Measurements from ENCODE around the gene TDP1. TPM values are rescaled to one million over a fixed set of nuclear protein-coding genes. Genes with fewer than 3 reads are reported as not detected.

Gene TDP1
- total and polyA plus RNA-seq, 4 donors = 3.3 to 10.6 (median 4.2) TPM

DNA sequence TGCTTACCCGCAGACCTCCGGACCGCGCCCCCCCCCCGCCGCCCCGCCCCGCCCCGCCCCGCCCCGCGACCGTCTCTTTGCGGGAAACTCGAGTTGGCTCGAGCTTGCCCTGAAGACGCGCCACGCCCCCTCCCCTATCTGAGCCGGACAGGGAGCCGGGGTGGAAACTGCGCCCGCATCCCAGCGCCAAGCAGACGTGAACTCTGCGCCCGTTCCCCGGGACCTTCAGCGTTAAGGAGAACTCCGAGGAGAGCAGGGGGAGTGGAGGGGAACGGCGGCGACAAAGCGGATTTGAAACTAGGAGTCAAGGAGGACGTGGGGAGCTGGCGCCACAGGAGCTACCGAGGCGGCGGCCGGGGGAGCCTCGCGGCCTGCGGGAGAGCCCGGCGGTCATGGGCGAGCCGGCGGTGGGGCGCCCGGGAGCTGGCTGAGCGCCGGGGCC is 106.0 kb downstream of the TDP1 start, which contains the start of gene KCNK13:
KCNK13 (plus strand) TSS at position 310 of the 442 bp plus-strand sequence. CDS start 212 bp downstream, outside the sequence.
- no peak for TF ChIP-seq NR2F2 (IDR thresholded peaks at IDR 0.05)
- no peak for TF ChIP-seq YY1 (IDR thresholded peaks at IDR 0.05)
- no peak for TF ChIP-seq HNF4G (IDR thresholded peaks at IDR 0.05)
- TF ChIP-seq GABPA (IDR thresholded peaks at IDR 0.05 in 1 of 2, conservative IDR thresholded peaks at IDR 0.05 in 1 of 2) = no peak
- Histone ChIP-seq H3K9ac (ENCODE audit: low read depth in 1 of 2, low read length in 2 of 2) (no peak within 1 kb of the TSS), H3K4me3 (ENCODE audit: low read depth in 1 of 3, low read length in 3 of 3) (peak within 1 kb of the TSS in 2 of 3 donors; percentile 47 to 57), H3K9me3 (ENCODE audit: control insufficient read depth in 4 of 4, low read length in 3 of 4) (no peaks in the 10 kb centered on the region), H3K4me1 (ENCODE audit: control insufficient read depth in 4 of 4, insufficient read depth in 4 of 4, low read length in 3 of 4) (peaks cover 20 to 32% (median 25%) of the 10 kb centered on the region in 4 donors), H3K27ac (ENCODE audit: low read depth in 1 of 2, low read length in 2 of 2) (no peak within 1 kb of the TSS), H3K27me3 (ENCODE audit: control insufficient read depth in 4 of 4, insufficient read depth in 4 of 4, low read length in 3 of 4) (peaks cover 2 to 9% (median 4%) of the 10 kb centered on the region in 4 donors), H3K36me3 (ENCODE audit: control insufficient read depth in 4 of 4, insufficient read depth in 3 of 4, low read depth in 1 of 4, low read length in 3 of 4) (no peaks in the 10 kb centered on the region)
- 2% methylated on average over 52 of the region's 52 CpGs for WGBS
- DNase-seq (ENCODE audit: low spot score) = no peak

DNA sequence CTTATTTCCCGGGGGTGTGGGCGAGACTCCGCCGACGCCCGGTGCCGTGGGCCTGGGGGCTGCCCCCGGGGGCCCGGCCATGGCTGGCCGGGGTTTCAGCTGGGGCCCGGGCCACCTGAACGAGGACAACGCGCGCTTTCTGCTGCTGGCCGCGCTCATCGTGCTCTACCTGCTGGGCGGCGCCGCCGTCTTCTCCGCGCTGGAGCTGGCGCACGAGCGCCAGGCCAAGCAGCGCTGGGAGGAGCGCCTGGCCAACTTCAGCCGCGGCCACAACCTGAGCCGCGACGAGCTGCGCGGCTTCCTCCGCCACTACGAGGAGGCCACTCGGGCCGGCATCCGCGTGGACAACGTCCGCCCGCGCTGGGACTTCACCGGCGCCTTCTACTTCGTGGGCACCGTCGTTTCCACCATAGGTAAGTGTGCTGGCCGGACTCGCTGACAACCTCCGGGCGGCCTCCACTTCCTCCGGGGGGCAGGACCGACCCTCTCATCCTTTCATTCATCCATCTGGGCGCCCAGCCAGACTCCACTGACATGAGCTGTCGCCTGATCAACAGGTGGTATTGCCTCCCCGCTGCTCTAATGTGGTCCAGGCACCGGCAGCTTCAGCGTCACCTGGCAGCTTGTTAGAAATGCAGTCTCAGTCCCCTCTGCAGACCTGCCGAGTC is 106.5 kb downstream of the TDP1 start:
- TF ChIP-seq, protein P1, sequence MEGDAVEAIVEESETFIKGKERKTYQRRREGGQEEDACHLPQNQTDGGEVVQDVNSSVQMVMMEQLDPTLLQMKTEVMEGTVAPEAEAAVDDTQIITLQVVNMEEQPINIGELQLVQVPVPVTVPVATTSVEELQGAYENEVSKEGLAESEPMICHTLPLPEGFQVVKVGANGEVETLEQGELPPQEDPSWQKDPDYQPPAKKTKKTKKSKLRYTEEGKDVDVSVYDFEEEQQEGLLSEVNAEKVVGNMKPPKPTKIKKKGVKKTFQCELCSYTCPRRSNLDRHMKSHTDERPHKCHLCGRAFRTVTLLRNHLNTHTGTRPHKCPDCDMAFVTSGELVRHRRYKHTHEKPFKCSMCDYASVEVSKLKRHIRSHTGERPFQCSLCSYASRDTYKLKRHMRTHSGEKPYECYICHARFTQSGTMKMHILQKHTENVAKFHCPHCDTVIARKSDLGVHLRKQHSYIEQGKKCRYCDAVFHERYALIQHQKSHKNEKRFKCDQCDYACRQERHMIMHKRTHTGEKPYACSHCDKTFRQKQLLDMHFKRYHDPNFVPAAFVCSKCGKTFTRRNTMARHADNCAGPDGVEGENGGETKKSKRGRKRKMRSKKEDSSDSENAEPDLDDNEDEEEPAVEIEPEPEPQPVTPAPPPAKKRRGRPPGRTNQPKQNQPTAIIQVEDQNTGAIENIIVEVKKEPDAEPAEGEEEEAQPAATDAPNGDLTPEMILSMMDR (IDR thresholded peaks at IDR 0.05; ENCODE audit: low read depth, low read length, missing input control) = no peak
- TF ChIP-seq SP1 (IDR thresholded peaks at IDR 0.05) (no peak), NR2F2 (IDR thresholded peaks at IDR 0.05) (no peak), EGR1 (IDR thresholded peaks at IDR 0.05; ENCODE audit: low read depth in 2 of 2) (no peak), HNF4G (IDR thresholded peaks at IDR 0.05) (no peak)
- TF ChIP-seq, protein P2, sequence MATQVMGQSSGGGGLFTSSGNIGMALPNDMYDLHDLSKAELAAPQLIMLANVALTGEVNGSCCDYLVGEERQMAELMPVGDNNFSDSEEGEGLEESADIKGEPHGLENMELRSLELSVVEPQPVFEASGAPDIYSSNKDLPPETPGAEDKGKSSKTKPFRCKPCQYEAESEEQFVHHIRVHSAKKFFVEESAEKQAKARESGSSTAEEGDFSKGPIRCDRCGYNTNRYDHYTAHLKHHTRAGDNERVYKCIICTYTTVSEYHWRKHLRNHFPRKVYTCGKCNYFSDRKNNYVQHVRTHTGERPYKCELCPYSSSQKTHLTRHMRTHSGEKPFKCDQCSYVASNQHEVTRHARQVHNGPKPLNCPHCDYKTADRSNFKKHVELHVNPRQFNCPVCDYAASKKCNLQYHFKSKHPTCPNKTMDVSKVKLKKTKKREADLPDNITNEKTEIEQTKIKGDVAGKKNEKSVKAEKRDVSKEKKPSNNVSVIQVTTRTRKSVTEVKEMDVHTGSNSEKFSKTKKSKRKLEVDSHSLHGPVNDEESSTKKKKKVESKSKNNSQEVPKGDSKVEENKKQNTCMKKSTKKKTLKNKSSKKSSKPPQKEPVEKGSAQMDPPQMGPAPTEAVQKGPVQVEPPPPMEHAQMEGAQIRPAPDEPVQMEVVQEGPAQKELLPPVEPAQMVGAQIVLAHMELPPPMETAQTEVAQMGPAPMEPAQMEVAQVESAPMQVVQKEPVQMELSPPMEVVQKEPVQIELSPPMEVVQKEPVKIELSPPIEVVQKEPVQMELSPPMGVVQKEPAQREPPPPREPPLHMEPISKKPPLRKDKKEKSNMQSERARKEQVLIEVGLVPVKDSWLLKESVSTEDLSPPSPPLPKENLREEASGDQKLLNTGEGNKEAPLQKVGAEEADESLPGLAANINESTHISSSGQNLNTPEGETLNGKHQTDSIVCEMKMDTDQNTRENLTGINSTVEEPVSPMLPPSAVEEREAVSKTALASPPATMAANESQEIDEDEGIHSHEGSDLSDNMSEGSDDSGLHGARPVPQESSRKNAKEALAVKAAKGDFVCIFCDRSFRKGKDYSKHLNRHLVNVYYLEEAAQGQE (IDR thresholded peaks at IDR 0.05) = no peak
- peaks cover 2 to 9% (median 4%) of the 10 kb centered on the region in 4 donors for H3K27me3 ChIP-seq (ENCODE audit: control insufficient read depth in 4 of 4, insufficient read depth in 4 of 4, low read length in 3 of 4)
- no peak for DNase-seq (ENCODE audit: low spot score)

DNA sequence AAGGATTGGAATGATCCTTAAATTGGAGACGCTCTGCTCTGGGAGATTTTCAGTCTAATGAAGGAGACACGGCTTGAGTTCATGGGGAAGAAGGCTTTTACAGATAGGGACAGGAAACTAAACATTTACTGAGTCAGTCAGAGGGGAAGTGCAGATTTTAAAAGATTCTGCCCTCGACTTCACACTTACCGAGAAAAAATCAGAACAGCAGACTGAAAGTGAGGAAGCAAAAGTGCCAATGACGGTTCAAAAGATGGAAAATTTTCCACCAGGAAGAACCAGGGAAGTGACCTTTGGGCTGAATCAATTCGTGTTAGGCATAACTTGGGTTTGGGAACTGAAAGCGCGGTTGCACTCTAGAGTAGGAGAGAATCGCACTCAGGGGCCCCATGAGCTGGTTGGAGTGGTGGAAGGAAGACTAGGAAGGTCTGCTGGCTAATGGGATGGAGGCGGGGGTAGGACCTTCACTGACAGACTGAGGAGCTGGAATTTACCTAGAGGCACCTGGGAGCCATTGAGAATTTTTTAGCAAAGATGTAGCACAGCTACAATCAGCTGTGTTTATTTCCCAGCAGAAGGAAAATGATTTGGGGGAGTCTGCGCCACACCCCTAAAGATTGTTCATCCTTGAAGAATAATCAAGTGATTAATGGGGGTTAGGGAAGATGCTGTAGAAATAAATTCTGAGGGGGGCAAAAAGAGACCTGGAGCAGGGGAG is 107.3 kb downstream of the TDP1 start:
- 19% methylated on average over 11 of the region's 11 CpGs for WGBS
- H3K27ac ChIP-seq (ENCODE audit: low read depth in 1 of 2, low read length in 2 of 2) = no peak overlapping the region
- DNase-seq (ENCODE audit: low spot score) = no peak
- no peak overlapping the region for H3K4me3 ChIP-seq (ENCODE audit: low read depth in 1 of 3, low read length in 3 of 3)
- H3K9ac ChIP-seq (ENCODE audit: low read depth in 1 of 2, low read length in 2 of 2) = no peak overlapping the region
- TF ChIP-seq HNF4A (conservative IDR thresholded peaks at IDR 0.05) = peak in 1 of 2 donors; percentile 34
- TF ChIP-seq TAF1 (conservative IDR thresholded peaks at IDR 0.05) = no peak
- TF ChIP-seq YY1 (IDR thresholded peaks at IDR 0.05) = no peak
- no peak for TF ChIP-seq EGR1 (IDR thresholded peaks at IDR 0.05; ENCODE audit: low read depth in 2 of 2)
- peaks cover 20 to 32% (median 25%) of the 10 kb centered on the region in 4 donors for H3K4me1 ChIP-seq (ENCODE audit: control insufficient read depth in 4 of 4, insufficient read depth in 4 of 4, low read length in 3 of 4)
- H3K9me3 ChIP-seq (ENCODE audit: control insufficient read depth in 4 of 4, low read length in 3 of 4) = no peaks in the 10 kb centered on the region
- no peaks in the 10 kb centered on the region for H3K36me3 ChIP-seq (ENCODE audit: control insufficient read depth in 4 of 4, insufficient read depth in 3 of 4, low read depth in 1 of 4, low read length in 3 of 4)
- peaks cover 2 to 9% (median 4%) of the 10 kb centered on the region in 4 donors for H3K27me3 ChIP-seq (ENCODE audit: control insufficient read depth in 4 of 4, insufficient read depth in 4 of 4, low read length in 3 of 4)

More for the DNA sequence above, 106.5 kb downstream of the TDP1 start:
- H3K4me1 ChIP-seq (ENCODE audit: control insufficient read depth in 4 of 4, insufficient read depth in 4 of 4, low read length in 3 of 4) = peaks cover 20 to 32% (median 25%) of the 10 kb centered on the region in 4 donors
- 2% methylated on average over 63 of the region's 63 CpGs for WGBS
- no peak overlapping the region for H3K9ac ChIP-seq (ENCODE audit: low read depth in 1 of 2, low read length in 2 of 2)
- H3K4me3 ChIP-seq (ENCODE audit: low read depth in 1 of 3, low read length in 3 of 3) = peak overlapping the region in 2 of 3 donors; percentile 24 to 57
- no peaks in the 10 kb centered on the region for H3K36me3 ChIP-seq (ENCODE audit: control insufficient read depth in 4 of 4, insufficient read depth in 3 of 4, low read depth in 1 of 4, low read length in 3 of 4)
- no peak overlapping the region for H3K27ac ChIP-seq (ENCODE audit: low read depth in 1 of 2, low read length in 2 of 2)
- H3K9me3 ChIP-seq (ENCODE audit: control insufficient read depth in 4 of 4, low read length in 3 of 4) = no peaks in the 10 kb centered on the region
